H1 (cell line): ENCODE results near the gene NACA. TPM values are rescaled to one million over a fixed set of nuclear protein-coding genes. Genes with fewer than 3 reads are reported as not detected.

Experiments used
- ASH2L ChIP-seq: fragments of 200-600, 300-600 bp; sonication (generic); IDR thresholded peaks from one replicate; pipeline ENCODE4 v1.7.1; 2017; ENCODE audit warnings: low read length
- BACH1 ChIP-seq: IDR thresholded peaks from 2 replicates; pipeline ENCODE4 v1.6.1; 2012; ENCODE audit warnings: low read length, improper control_type of control experiment
- BRCA1 ChIP-seq: IDR thresholded peaks from 2 replicates; pipeline ENCODE4 v1.6.1; 2012; ENCODE audit warnings: low read depth, low read length, improper control_type of control experiment
- CBX8 ChIP-seq: fragments of 300-800, 300-1000 bp; sonication (generic); IDR thresholded peaks from 2 replicates; pipeline ENCODE4 v1.7.1; 2016; ENCODE audit warnings: low read depth, low read length, borderline replicate concordance
- CHD2 ChIP-seq: IDR thresholded peaks from 2 replicates; pipeline ENCODE4 v1.6.1; 2012; ENCODE audit warnings: low read length, improper control_type of control experiment
- EZH2 ChIP-seq: fragments of 200-600 bp; sonication (generic); IDR thresholded peaks from 2 replicates; pipeline ENCODE4 v1.7.1; 2012; ENCODE audit warnings: low read depth, mild to moderate bottlenecking, moderate library complexity, low read length, inconsistent platforms; ENCODE audit not compliant: severe bottlenecking
- JUND ChIP-seq: IDR thresholded peaks from 2 replicates; pipeline ENCODE4 v1.6.1; 2011; ENCODE audit warnings: mild to moderate bottlenecking, improper control_type of control experiment, low read length
- KDM1A ChIP-seq: fragments of 200-600, 300-600 bp; sonication (generic); IDR thresholded peaks from 2 replicates; pipeline ENCODE4 v1.7.1; 2016; ENCODE audit warnings: mild to moderate bottlenecking, low read length, borderline replicate concordance
- MAFK ChIP-seq: IDR thresholded peaks from 2 replicates; pipeline ENCODE4 v1.6.1; 2012; ENCODE audit warnings: low read depth, mild to moderate bottlenecking, improper control_type of control experiment, low read length
- NRF1 ChIP-seq: IDR thresholded peaks from 2 replicates; pipeline ENCODE4 v1.6.1; 2011; ENCODE audit warnings: mild to moderate bottlenecking, low read depth, low read length, improper control_type of control experiment
- POLR2A ChIP-seq, 2 experiments: IDR thresholded peaks; 1 replicate in 1 of 2; 2 replicates in 1 of 2; pipeline ENCODE4 v1.6.1; 2011; ENCODE audit warnings: low read depth in 2 of 2, low read length in 2 of 2, mild to moderate bottlenecking in 2 of 2; ENCODE audit errors: control extremely low read depth in 1 of 2
- POLR2AphosphoS5 ChIP-seq: IDR thresholded peaks from 2 replicates; pipeline ENCODE4 v1.6.1; 2011; ENCODE audit warnings: low read depth, low read length
- RBBP5 ChIP-seq: IDR thresholded peaks from 2 replicates; pipeline ENCODE4 v1.7.1; 2012; ENCODE audit warnings: low read depth, mild to moderate bottlenecking, inconsistent platforms, low read length, moderate library complexity, borderline replicate concordance
- RNF2 ChIP-seq: fragments of 200-900, 300-1000 bp; sonication (generic); IDR thresholded peaks from 2 replicates; pipeline ENCODE4 v1.7.1; 2016; ENCODE audit warnings: borderline replicate concordance, low read depth, mild to moderate bottlenecking, antibody characterized with exemption, low read length; ENCODE audit not compliant: poor library complexity, severe bottlenecking; ENCODE audit errors: missing control alignments
- SAP30 ChIP-seq: fragments of 300-600 bp; sonication (generic); IDR thresholded peaks from 2 replicates; pipeline ENCODE4 v1.7.1; 2012; ENCODE audit warnings: low read length, moderate library complexity, mild to moderate bottlenecking, inconsistent platforms; ENCODE audit not compliant: insufficient read depth, insufficient replicate concordance
- SIN3A ChIP-seq, 2 experiments: IDR thresholded peaks in 1 of 2; conservative IDR thresholded peaks in 1 of 2; 2 replicates each; pipeline ENCODE4 v1.6.1; 2011 to 2012; ENCODE audit warnings: low read length in 2 of 2, improper control_type of control experiment in 1 of 2, low read depth in 1 of 2, mild to moderate bottlenecking in 1 of 2
- SP1 ChIP-seq: IDR thresholded peaks from 2 replicates; pipeline ENCODE4 v1.6.1; 2011; ENCODE audit warnings: low read depth, low read length
- TAF1 ChIP-seq: IDR thresholded peaks from 2 replicates; pipeline ENCODE4 v1.6.1; 2011; ENCODE audit warnings: mild to moderate bottlenecking, low read depth, low read length
- TAF7 ChIP-seq: optimal IDR thresholded peaks from 2 replicates; pipeline ENCODE3; 2011; ENCODE audit warnings: low read depth, mild to moderate bottlenecking, inconsistent platforms, low read length, moderate library complexity, borderline replicate concordance
- TBP ChIP-seq: IDR thresholded peaks from 2 replicates; pipeline ENCODE4 v1.6.1; 2011; ENCODE audit warnings: low read depth, low read length, improper control_type of control experiment
- YY1 ChIP-seq: IDR thresholded peaks from 2 replicates; pipeline ENCODE4 v1.6.1; 2011; ENCODE audit warnings: low read depth, mild to moderate bottlenecking, low read length
- polyA plus RNA-seq, 7 experiments: library from polyadenylated mRNA; depleted of rRNA in 3 of 7; stranded (reverse) in 5 of 7; unstranded in 2 of 7; fragments of >200 nt in 5 of 7; fragments of 200-250 nt in 2 of 7; gene quantifications; 1 replicate in 5 of 7; 2 replicates in 1 of 7; 4 replicates in 1 of 7; pipeline versions ENCODE4 v1.2.1 to v1.2.3, GENCODE V29; 2011 to 2013; ENCODE audit warnings: missing spikeins in 2 of 7, mixed read lengths in 2 of 7
- total RNA-seq: library from RNA; stranded (reverse); fragmentation: NEBNext Ultra II Directional; extraction: Animal tissue kit (Norgen Biotek cat#: 25700); gene quantifications from 2 replicates; pipeline ENCODE4 v1.2.1, GENCODE V29; 2021
- TF ChIP-seq, protein P1 (sequence below): IDR thresholded peaks from 2 replicates; pipeline ENCODE4 v1.6.1; 2012; ENCODE audit warnings: inconsistent platforms
- TF ChIP-seq, protein P2 (sequence below): IDR thresholded peaks from 2 replicates; pipeline ENCODE4 v1.6.1; 2012; ENCODE audit warnings: inconsistent platforms

The NACA gene
- total and polyA plus RNA-seq, 2 of the 8 experiments (the other 6 are each of a cell fraction or from before 2014, with no cell fraction given): 511 to 1,063 TPM

DNA sequence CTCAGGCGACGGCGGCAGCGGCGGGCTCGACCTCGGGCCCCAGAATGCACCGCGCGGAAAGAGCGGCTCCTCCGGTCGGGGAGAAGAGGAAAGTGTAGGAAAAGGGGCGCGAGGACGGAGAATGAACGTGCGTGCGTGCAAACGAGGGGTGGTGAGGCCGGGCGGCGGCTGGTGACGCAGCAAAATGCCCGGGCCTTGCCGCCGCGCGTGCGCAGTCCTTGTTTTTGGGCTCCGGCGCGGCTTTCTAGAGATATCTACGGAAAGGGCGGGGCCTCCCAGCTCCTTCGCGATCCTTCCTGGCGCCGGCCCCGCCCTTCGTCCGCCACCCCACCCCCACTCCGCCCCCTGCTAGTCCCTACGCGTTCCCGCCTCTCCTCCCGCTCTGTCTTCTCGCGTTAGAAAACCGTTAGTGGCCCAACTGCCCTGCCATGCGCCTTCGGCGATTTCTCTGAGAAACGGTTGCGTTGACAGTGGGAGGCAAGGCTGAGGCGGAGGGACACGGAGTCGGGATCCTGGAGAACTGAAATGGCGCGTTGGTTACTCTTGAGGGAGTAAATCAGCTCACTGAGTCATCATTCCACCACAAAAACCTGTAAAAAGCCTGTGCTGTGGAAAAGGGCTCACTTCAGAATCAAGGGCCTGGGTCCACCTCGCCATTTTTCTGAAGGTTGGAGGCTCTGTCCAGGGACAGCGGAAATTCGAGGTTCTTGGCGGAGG lies 36.8 kb downstream of the NACA start, which contains the start of gene PTGES3 (continued):
- TF ChIP-seq POLR2A (IDR thresholded peaks at IDR 0.05; ENCODE audit: control extremely low read depth in 1 of 2, low read depth in 2 of 2, low read length in 2 of 2): peak; percentile 91
- peak; percentile 81; the same call in 1 of the 2 replicates for TF ChIP-seq MAFK
- TF ChIP-seq SIN3A (conservative IDR thresholded peaks at IDR 0.05 in 1 of 2, IDR thresholded peaks at IDR 0.05 in 1 of 2; ENCODE audit: low read depth in 1 of 2, low read length in 2 of 2): peak in 1 of 2 experiments; percentile 55; a peak in 2 of 4 replicates
- TF ChIP-seq CHD2: peak; percentile 94
- peak; percentile 94 for TF ChIP-seq TAF7
- TF ChIP-seq EZH2: no peak
- no peak for TF ChIP-seq RNF2
- TF ChIP-seq, protein P1, sequence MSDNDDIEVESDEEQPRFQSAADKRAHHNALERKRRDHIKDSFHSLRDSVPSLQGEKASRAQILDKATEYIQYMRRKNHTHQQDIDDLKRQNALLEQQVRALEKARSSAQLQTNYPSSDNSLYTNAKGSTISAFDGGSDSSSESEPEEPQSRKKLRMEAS: peak; percentile 93
- TF ChIP-seq TBP: peak; percentile 80
- peak; percentile 61 for TF ChIP-seq SP1
- peak; percentile 72 for TF ChIP-seq BRCA1
- peak; percentile 80 for TF ChIP-seq BACH1
- peak; percentile 78 for TF ChIP-seq TAF1
- peak; percentile 80; the same call in 1 of the 2 replicates for TF ChIP-seq YY1
- TF ChIP-seq RBBP5: peak; percentile 26; the same call in 1 of the 2 replicates
- TF ChIP-seq NRF1: peak; percentile 68
- TF ChIP-seq SAP30: peak; percentile 51
- peak; percentile 86 for TF ChIP-seq POLR2AphosphoS5
- no peak for TF ChIP-seq JUND
- TF ChIP-seq CBX8: no peak
- peak; percentile 62 for TF ChIP-seq ASH2L
- TF ChIP-seq, protein P2, sequence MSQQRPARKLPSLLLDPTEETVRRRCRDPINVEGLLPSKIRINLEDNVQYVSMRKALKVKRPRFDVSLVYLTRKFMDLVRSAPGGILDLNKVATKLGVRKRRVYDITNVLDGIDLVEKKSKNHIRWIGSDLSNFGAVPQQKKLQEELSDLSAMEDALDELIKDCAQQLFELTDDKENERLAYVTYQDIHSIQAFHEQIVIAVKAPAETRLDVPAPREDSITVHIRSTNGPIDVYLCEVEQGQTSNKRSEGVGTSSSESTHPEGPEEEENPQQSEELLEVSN: peak; percentile 84
- TF ChIP-seq KDM1A: no peak
